ENCODE measurements around the gene ADM. TPM values are rescaled to one million over a fixed set of nuclear protein-coding genes. Genes with fewer than 3 reads are reported as not detected.

ADM gene
- polyA plus RNA-seq, 1 experiment, result 247 TPM

DNA sequence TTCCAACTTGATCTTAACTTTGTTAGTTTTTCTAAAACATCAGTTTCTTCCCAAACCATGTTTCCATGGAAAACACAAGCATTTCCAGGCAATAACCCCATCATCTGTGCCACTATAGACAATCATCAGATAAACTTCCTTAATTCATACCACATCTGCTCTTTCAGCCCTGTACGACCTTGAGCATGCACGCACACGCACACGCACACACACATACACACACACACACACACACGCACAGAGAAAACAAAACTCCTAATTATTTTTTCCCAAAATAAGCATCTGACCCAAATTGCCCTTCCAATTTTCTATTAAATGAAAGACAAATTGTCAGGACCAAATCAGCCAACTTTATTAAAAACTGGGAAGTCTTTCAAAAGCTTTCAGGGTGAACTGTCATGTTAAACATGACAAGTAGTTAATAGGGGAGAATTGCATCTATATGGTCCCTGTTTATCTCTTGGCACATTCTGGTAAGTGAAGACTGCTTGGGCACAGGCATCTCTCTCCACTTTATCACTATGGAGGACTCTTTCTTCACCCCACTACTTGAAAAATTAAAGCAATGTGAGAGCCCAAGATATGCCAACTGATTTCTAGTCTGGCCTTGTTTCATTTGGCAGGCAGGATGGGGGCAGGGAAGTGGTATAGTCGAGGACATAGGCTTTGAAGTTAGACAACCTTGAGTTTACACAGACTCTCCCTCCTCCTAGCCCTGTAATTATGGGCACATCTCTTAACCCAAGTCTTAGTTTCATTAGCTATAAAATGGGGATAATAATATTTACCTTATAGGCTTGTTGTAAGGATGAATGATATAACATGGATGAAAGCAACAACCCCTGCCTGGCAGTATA lies 15.1 kb downstream of the ADM start:
- ChIA-PET POLR2A (no interaction called here), CTCF (interaction anchor here (0.6 kb wide), 1 partner anchor 213 kb away, joined by 3 read pairs; no protein-coding TSS in a partner anchor)
- DNase-seq (ENCODE audit: low read depth, low spot score), result no peak
- no peaks in the 10 kb centered on the region for H3K9me3 ChIP-seq (ENCODE audit: control insufficient read depth, insufficient read depth, low read length)
- no peak overlapping the region for H3K27ac ChIP-seq (ENCODE audit: low read depth, low read length)
- no peak overlapping the region for H3K4me3 ChIP-seq (ENCODE audit: low read depth, low read length)
- TF ChIP-seq, protein P1, sequence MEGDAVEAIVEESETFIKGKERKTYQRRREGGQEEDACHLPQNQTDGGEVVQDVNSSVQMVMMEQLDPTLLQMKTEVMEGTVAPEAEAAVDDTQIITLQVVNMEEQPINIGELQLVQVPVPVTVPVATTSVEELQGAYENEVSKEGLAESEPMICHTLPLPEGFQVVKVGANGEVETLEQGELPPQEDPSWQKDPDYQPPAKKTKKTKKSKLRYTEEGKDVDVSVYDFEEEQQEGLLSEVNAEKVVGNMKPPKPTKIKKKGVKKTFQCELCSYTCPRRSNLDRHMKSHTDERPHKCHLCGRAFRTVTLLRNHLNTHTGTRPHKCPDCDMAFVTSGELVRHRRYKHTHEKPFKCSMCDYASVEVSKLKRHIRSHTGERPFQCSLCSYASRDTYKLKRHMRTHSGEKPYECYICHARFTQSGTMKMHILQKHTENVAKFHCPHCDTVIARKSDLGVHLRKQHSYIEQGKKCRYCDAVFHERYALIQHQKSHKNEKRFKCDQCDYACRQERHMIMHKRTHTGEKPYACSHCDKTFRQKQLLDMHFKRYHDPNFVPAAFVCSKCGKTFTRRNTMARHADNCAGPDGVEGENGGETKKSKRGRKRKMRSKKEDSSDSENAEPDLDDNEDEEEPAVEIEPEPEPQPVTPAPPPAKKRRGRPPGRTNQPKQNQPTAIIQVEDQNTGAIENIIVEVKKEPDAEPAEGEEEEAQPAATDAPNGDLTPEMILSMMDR (IDR thresholded peaks at IDR 0.05; ENCODE audit: low read depth, low read length), result no peak
- no peaks in the 10 kb centered on the region for H3K27me3 ChIP-seq (ENCODE audit: control insufficient read depth, insufficient read depth, low read length)

DNA sequence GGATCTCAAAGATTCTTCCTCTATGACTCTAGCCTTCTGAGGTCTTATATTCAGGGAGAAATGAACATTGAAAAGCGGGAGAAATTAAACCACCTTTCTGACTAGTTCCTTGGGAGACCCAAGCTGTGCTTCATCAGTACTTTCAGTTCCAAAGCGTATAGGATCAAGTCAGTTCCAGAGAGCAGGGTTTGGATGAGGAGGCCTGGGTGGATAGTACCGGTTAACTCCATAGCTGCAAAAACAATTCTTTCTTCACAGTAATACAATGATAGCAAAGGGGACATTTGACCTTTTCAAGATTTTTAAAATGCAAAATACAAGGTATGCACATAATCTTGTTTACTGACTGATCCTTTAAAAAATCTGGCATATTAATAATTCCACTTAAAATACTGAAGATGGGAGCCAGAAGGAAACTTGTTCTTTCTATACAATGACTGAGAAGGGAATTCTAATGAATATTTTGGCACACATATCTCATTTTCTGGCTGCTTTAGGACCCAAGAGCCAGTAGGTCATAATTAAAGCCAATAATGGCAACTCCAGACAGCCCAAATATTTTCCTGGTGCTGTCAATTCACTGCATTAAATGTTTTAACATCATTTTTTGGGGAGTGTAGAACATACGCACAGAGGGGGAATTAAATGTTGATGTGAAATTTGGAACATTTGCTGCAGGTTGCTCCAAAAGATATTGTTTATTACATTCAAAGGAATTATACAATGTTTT lies 16.0 kb downstream of the ADM start:
- Histone ChIP-seq H3K9me3 (ENCODE audit: control insufficient read depth, insufficient read depth, low read length) (no peaks in the 10 kb centered on the region), H3K27me3 (ENCODE audit: control insufficient read depth, insufficient read depth, low read length) (no peaks in the 10 kb centered on the region), H3K4me3 (ENCODE audit: low read depth, low read length) (no peak overlapping the region), H3K27ac (ENCODE audit: low read depth, low read length) (no peak overlapping the region)
- ChIA-PET POLR2A (interaction anchor here (1.9 kb wide), 1 partner anchor 16 kb away, joined by 7 read pairs; the partner anchor contains the start of gene ADM), CTCF (interaction anchor here (1.0 kb wide), 1 partner anchor 45 kb away, joined by 3 read pairs; no protein-coding TSS in a partner anchor)
- no peak for DNase-seq (ENCODE audit: low read depth, low spot score)
- TF ChIP-seq, protein P1 (IDR thresholded peaks at IDR 0.05; ENCODE audit: low read depth, low read length), result no peak

DNA sequence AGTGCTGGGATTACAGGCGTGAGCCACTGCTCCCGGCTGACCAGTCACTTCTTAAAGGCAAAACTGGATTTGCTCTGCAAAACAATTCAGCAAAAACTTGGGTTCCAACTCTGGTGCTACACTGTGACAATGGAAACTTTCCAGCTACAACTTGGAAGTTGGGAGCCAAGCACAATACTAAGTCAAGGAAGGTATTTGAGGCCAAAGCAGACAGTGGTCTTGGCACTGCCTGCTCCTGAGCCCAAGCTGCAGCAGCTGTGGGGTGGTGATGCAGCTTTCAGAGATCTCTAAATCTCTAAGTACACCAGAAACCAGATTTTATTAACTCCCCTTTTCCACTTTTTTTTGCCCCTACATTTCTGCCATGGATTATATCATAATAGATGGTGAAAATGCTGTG lies 17.5 kb downstream of the ADM start:
- Histone ChIP-seq H3K27me3 (ENCODE audit: control insufficient read depth, insufficient read depth, low read length) (no peaks in the 10 kb centered on the region), H3K9me3 (ENCODE audit: control insufficient read depth, insufficient read depth, low read length) (no peaks in the 10 kb centered on the region), H3K27ac (ENCODE audit: low read depth, low read length) (no peak overlapping the region), H3K4me3 (ENCODE audit: low read depth, low read length) (no peak overlapping the region)
- CTCF ChIA-PET, result interaction anchor here (1.0 kb wide), 1 partner anchor 44 kb away, joined by 3 read pairs; no protein-coding TSS in a partner anchor
- DNase-seq (ENCODE audit: low read depth, low spot score), result no peak
- TF ChIP-seq, protein P1 (IDR thresholded peaks at IDR 0.05; ENCODE audit: low read depth, low read length), result no peak
- POLR2A ChIA-PET, result interaction anchor here (0.7 to 1.9 kb wide), 2 partner anchors 17 to 379 kb away, joined by 4 to 7 read pairs; partner anchors contain the start of gene ADM

DNA sequence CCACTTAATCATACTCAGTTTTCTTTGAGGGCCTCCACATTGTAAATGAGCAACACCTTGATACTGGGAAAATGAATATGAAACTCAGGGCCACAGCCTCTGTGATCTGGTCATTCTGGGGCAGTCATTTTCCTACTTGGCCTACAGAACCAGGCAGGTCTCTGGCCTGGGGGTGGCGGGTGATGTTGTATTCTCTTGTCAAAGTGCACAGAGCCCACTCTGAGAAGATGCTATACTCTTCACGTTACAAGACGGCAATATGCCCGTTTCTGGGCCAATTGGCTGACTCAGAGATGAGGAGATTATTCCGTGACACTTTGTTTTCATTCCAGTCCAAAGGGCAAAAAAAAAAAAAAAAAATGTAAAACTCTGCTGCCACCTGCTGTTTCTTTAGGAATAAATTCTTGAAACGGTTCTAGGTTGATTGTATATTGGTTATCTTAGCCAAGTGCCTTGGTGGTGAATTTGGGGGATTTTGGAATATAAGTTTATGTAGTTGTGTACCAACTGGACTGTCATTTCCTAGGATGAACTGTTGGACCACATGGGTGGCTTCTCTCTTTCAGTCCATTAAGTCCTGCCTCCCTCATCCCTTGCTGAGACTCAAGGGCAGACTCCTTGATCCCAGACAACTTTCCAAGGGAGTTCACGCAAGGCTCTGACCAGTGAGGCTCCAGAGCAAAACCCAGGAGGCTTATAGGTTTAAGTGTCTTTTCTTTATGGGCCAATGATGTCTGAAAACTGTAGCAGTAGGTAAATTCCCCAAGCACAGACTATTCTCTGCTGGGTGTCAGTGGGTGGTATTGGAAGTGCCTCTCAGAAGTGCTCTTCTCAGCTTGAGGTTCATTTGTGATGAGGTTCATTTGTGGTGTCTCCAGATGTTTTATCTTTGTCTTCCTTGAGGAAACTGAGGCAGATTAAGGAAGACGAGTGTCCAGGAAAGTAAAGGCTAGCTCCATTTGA lies 18.2 kb downstream of the ADM start:
- no peak for DNase-seq (ENCODE audit: low read depth, low spot score)
- Histone ChIP-seq H3K27ac (ENCODE audit: low read depth, low read length) (peak overlapping the region; percentile 68), H3K9me3 (ENCODE audit: control insufficient read depth, insufficient read depth, low read length) (no peaks in the 10 kb centered on the region), H3K27me3 (ENCODE audit: control insufficient read depth, insufficient read depth, low read length) (no peaks in the 10 kb centered on the region), H3K4me3 (ENCODE audit: low read depth, low read length) (no peak overlapping the region)
- TF ChIP-seq, protein P1 (IDR thresholded peaks at IDR 0.05; ENCODE audit: low read depth, low read length), result peak; percentile 59
- ChIA-PET POLR2A (interaction anchor here (1.9 to 3.3 kb wide), 3 partner anchors 14 to 19 kb away, joined by 7 to 47 read pairs (median 22); partner anchors contain the start of gene ADM), CTCF (interaction anchor here (0.5 to 3.6 kb wide), 8 partner anchors 13 to 1013 kb away, joined by 3 to 22 read pairs (median 4); no protein-coding TSS in a partner anchor)

All from AG04450 (cell line).